A549 treated with dexamethasone at 1 μM for 4 hours (cell line): ENCODE results near the gene OBI1. TPM values are rescaled to one million over a fixed set of nuclear protein-coding genes. Genes with fewer than 3 reads are reported as not detected.

Experiments used
- total RNA-seq: library from RNA; stranded (reverse); fragments of 200-300 nt; extraction: Qiagen RNA extraction; gene quantifications from 5 replicates; pipeline ENCODE4 v1.2.3, GENCODE V29; 2022

OBI1 gene, protein sequence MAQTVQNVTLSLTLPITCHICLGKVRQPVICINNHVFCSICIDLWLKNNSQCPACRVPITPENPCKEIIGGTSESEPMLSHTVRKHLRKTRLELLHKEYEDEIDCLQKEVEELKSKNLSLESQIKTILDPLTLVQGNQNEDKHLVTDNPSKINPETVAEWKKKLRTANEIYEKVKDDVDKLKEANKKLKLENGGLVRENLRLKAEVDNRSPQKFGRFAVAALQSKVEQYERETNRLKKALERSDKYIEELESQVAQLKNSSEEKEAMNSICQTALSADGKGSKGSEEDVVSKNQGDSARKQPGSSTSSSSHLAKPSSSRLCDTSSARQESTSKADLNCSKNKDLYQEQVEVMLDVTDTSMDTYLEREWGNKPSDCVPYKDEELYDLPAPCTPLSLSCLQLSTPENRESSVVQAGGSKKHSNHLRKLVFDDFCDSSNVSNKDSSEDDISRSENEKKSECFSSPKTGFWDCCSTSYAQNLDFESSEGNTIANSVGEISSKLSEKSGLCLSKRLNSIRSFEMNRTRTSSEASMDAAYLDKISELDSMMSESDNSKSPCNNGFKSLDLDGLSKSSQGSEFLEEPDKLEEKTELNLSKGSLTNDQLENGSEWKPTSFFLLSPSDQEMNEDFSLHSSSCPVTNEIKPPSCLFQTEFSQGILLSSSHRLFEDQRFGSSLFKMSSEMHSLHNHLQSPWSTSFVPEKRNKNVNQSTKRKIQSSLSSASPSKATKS
- total RNA-seq: 8.5 to 10.6 TPM (median 8.9 TPM) in 5 replicates

DNA sequence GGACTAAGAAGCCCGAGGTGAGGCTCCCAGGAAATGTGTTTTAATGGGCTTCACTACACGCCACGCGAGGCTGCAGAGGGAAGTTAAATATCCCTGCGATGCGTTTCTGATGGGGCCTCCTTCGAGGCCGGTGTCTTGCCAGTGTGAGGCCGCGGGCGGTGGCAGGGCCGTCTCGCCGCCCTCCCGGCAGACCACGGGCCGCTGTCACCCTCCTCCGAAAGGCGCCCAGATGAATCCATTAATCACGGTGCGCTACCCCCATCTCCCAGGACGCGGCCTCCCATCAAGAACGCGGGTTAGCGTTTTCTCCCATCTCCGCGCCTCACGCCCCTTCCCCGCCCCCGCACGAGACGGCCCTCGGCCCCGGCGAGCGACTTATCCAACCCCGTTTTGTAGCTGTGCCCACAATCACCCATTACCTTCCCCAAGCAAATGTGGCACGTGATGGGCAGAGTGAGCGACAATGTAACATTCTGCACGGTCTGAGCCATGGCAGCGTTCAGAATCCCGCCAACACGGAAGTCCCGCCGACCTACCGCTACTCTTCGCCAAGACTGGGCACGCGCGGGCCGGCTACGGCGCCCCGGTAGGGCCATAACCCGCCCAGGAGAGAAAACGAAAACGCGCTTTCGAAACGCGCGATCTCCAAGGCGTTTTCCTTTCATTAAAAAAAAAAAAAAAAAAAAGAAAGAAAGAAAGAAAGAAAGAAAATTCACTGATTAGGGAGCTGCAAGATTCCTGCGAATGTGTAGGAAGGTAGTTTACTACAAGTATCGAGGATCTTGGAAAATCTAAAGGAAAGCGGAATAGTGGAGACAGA lies at the start of gene OBI1:
OBI1 (minus strand) TSS at position 526 of the 820 bp plus-strand sequence; CDS start at position 491, 35 bp downstream.

DNA sequence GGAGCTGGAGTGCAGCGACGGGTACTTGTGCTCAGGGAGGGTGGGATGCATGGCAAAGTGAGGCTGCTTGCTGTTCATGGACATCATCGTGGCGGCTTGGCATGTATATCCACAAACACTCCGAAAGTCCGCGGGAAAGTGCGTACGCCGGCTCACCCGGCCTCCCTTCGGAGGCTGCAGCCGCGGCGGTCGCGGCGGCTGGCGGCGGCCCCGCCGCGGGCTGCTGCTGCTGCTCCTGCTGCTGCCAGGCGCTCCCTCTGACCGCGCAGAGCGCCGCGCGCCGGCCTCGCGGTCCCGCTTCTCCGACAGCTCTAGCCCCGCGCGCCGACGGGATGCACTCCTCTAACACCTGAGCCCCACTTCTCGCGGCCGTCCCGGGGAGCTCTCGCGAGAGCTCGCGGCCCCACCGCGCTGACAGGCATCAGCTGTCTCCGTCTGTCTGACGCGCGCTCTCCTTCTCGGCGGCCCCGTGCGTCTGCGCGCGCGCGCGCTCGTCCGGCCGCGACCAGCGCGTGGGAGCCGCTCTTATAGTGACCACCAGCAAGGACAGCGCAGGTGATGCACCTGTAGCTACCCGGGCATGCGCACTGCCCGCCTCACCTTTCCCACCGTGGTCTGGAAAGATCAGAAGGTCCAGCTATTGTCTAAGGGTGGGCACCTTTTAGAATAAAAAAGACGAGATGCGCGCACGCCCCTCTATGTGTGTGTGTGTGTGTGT lies 55.6 kb downstream of the OBI1 start, which contains the start of gene POU4F1:
POU4F1 (minus strand) TSS at position 313 of the 718 bp plus-strand sequence; CDS start at position 87, 226 bp downstream.

Other genes starting within 250 kb of the OBI1 start
- gene POU4F1, start 55.6 kb downstream of the OBI1 start, total RNA-seq: 0.64 to 0.88 TPM (median 0.86 TPM) in 5 replicates